ACHN (cell line): ENCODE results near the gene NDP.
"Not testable (repeated sequence)": the region's sequence is repeated elsewhere in the genome, so short reads cannot be mapped to it uniquely, and the experiment has no call there.

Experiments
- DNase-seq: peaks from one replicate; pipeline ENCODE4 v3.0.0-alpha.2; 2015
- in situ Hi-C: cut with HindIII; loops from 2 replicates; pipeline ENCODE4 v1.10.0; 2017; ENCODE audit warnings: low sequenced_read_pairs, low pct_ligation_motif_present, low pct_unique_long_range_greater_than_20kb

The NDP gene

DNA sequence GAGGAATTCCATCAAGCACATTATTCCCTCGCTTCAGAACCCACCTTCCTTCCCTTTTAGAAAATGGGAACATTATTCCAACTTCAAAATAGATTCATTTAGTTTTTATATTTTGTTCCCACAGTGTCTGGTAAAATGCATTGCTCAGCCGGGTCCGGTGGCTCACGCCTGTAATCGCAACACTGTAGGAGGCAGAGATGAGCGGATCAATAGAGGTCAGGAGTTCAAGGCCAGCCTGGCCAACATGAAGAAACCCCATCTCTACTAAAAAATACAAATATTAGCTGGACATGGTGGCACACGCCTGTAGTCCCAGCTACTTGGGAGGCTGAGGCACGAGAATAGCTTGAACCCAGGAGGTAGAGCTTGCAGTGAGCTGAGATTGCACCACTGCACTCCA is 62.4 kb downstream of the NDP start:
- in situ Hi-C loops, DNase-seq: not testable (repeated sequence)

DNA sequence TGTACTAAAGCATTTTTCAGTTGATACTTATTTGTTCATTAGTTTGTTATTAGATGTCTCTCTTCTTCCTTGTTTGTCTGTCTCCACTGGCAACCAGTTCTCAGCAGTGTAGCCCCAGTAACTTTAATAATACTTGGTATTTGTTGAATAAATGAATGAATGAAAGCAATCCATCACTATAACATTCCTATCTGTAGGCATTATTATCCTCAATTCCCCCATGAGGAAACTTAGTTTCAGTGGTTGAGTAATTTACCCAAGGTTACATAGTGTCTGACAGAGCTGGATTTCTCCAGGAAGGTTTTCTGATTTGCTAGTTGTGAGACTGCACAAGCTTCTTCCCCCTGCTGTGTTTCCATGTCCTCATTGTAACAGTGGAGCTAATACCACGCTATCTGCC is 63.2 kb downstream of the NDP start:
- in situ Hi-C loops = no loop called here
- no peak for DNase-seq

DNA sequence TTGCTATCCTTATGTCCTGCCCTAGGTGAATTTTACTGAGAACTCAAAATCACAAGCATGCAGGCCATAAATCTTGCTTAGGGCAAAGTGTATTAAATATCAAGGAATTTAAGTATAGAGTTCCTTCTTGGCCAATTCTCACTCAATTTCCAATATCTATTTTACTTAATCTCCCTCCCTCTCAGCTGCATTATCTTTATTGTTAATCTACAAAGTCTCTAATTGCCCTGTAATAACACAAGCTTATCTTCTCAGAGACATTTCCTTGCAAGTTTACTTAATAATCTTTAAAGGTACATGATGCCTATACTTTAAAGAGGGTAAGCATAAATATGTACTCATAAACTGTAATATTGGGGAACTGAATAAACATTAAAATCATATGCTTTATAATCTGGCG is 64.0 kb downstream of the NDP start:
- DNase-seq = no peak
- in situ Hi-C loops = no loop called here

DNA sequence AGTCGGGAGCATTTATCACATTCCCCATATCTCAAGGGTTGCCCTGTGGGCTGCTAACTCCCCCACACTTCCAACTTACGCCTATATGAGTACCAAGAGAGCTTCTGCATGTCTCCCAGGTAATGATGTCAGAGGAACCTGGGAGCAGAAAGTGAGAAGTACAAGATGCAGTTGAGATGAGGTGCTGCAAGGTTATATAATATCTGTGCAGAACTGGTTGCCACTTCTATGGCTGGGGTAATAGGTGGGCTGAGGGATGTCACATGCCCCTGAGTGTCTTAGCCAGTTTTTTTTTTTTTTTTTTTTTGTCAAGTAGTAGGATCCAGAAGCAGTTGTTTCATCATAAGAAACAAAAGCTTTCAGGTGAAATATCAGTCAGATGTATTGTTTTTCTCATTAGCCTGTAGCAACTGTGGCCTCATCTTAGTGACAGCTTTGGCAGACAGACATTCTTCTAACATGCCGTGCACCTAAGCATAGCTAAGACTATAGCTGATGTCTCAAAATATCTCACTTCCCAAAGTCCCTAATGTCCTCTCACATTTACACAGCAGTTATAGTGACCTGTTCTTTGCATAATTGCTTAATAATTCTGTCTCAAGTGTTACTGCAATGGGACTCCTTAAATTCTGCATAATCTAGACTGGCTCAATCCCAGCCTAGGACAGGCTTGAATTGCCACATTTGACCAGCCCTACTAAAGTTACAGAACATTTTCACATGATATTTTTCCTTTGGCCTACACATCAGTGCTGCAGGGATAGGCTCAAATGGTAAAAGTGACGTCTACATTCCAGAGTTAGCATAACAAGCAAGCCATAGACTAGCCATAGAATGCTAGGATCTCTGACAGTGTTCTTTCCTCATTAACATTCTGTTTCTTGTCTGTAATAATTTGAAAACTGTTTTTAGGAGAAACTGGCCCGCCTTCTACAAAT is 73.0 kb downstream of the NDP start:
- DNase-seq = no peak
- in situ Hi-C loops = no loop called here
